Liver (tissue), 3 donors: Measurements from ENCODE around the gene MYOM3.

Source experiments
- EGR1 ChIP-seq, 2 donors: IDR thresholded peaks; 2 replicates each; pipeline ENCODE4 v1.6.1; 2016 to 2018; ENCODE audit warnings: antibody characterized with exemption in 2 of 2, low read depth in 2 of 2
- HNF4G ChIP-seq: IDR thresholded peaks from 2 replicates; pipeline ENCODE4 v1.6.1; 2016; ENCODE audit warnings: antibody characterized with exemption
- JUND ChIP-seq, 2 donors: IDR thresholded peaks; 2 replicates each; pipeline ENCODE4 v1.6.1; 2016; ENCODE audit warnings: antibody characterized with exemption in 2 of 2
- NR2F2 ChIP-seq: IDR thresholded peaks from 2 replicates; pipeline ENCODE4 v1.6.1; 2016; ENCODE audit warnings: antibody characterized with exemption
- RAD21 ChIP-seq, 2 donors: IDR thresholded peaks; 2 replicates each; pipeline ENCODE4 v1.6.1; 2016; ENCODE audit warnings: antibody characterized with exemption in 2 of 2, mild to moderate bottlenecking in 2 of 2
- RXRA ChIP-seq, 2 donors: IDR thresholded peaks; 2 replicates each; pipeline ENCODE4 v1.6.1; 2017 to 2018; ENCODE audit warnings: antibody characterized with exemption in 2 of 2, mild to moderate bottlenecking in 1 of 2
- TAF1 ChIP-seq: conservative IDR thresholded peaks from 2 replicates; pipeline ENCODE4 v1.6.1; 2016; ENCODE audit warnings: antibody characterized with exemption, mild to moderate bottlenecking
- YY1 ChIP-seq: IDR thresholded peaks from 2 replicates; pipeline ENCODE4 v1.6.1; 2016; ENCODE audit warnings: antibody characterized with exemption, mild to moderate bottlenecking
- TF ChIP-seq, protein P1 (sequence below): fragments of 150-350 bp; IDR thresholded peaks from 2 replicates; pipeline ENCODE4 v1.5.1; 2017; ENCODE audit warnings: improper control_type of control experiment, low read depth, low read length; ENCODE audit not compliant: missing input control
- TF ChIP-seq, protein P2 (sequence below): IDR thresholded peaks from 2 replicates; pipeline ENCODE4 v1.6.1; 2016; ENCODE audit warnings: antibody characterized with exemption, mild to moderate bottlenecking
- TF ChIP-seq, protein P3 (sequence below): IDR thresholded peaks from 2 replicates; pipeline ENCODE4 v1.6.1; 2016; ENCODE audit warnings: antibody characterized with exemption
- donor health status: healthy.
- donor health status: healthy.

DNA sequence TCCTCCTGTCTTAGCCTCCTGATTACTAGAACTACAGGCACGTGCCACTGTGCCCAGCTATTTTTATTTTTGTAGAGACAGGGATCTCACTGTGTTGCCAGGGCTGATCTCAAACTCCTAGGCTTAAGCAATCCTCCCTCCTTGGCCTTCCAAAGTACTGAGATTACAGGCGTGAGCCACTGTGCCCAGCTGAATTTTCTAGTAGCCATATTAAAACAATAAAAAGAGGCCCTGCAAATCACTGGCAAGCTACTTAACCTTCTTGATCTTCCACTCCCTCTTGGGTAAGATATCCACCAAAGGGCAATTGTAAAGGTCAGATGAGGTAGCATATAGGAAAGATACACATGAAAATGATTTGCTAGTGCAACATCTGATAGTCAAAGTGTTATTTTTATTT lies 66.2 kb downstream of the MYOM3 start:
- TF ChIP-seq, protein P1, sequence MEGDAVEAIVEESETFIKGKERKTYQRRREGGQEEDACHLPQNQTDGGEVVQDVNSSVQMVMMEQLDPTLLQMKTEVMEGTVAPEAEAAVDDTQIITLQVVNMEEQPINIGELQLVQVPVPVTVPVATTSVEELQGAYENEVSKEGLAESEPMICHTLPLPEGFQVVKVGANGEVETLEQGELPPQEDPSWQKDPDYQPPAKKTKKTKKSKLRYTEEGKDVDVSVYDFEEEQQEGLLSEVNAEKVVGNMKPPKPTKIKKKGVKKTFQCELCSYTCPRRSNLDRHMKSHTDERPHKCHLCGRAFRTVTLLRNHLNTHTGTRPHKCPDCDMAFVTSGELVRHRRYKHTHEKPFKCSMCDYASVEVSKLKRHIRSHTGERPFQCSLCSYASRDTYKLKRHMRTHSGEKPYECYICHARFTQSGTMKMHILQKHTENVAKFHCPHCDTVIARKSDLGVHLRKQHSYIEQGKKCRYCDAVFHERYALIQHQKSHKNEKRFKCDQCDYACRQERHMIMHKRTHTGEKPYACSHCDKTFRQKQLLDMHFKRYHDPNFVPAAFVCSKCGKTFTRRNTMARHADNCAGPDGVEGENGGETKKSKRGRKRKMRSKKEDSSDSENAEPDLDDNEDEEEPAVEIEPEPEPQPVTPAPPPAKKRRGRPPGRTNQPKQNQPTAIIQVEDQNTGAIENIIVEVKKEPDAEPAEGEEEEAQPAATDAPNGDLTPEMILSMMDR, result no peak
- TF ChIP-seq, protein P2, sequence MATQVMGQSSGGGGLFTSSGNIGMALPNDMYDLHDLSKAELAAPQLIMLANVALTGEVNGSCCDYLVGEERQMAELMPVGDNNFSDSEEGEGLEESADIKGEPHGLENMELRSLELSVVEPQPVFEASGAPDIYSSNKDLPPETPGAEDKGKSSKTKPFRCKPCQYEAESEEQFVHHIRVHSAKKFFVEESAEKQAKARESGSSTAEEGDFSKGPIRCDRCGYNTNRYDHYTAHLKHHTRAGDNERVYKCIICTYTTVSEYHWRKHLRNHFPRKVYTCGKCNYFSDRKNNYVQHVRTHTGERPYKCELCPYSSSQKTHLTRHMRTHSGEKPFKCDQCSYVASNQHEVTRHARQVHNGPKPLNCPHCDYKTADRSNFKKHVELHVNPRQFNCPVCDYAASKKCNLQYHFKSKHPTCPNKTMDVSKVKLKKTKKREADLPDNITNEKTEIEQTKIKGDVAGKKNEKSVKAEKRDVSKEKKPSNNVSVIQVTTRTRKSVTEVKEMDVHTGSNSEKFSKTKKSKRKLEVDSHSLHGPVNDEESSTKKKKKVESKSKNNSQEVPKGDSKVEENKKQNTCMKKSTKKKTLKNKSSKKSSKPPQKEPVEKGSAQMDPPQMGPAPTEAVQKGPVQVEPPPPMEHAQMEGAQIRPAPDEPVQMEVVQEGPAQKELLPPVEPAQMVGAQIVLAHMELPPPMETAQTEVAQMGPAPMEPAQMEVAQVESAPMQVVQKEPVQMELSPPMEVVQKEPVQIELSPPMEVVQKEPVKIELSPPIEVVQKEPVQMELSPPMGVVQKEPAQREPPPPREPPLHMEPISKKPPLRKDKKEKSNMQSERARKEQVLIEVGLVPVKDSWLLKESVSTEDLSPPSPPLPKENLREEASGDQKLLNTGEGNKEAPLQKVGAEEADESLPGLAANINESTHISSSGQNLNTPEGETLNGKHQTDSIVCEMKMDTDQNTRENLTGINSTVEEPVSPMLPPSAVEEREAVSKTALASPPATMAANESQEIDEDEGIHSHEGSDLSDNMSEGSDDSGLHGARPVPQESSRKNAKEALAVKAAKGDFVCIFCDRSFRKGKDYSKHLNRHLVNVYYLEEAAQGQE, result no peak
- no peak for TF ChIP-seq JUND (IDR thresholded peaks at IDR 0.05)
- no peak for TF ChIP-seq RXRA (IDR thresholded peaks at IDR 0.05)
- TF ChIP-seq, protein P3, sequence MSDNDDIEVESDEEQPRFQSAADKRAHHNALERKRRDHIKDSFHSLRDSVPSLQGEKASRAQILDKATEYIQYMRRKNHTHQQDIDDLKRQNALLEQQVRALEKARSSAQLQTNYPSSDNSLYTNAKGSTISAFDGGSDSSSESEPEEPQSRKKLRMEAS, result no peak
- no peak for TF ChIP-seq NR2F2
- no peak for TF ChIP-seq EGR1 (IDR thresholded peaks at IDR 0.05; ENCODE audit: low read depth in 2 of 2)
- TF ChIP-seq TAF1, result no peak
- TF ChIP-seq YY1, result no peak
- no peak for TF ChIP-seq RAD21 (IDR thresholded peaks at IDR 0.05)
- no peak for TF ChIP-seq HNF4G
